NCI-H460 (cell line): ENCODE results near the gene NOG. TPM values are rescaled to one million over a fixed set of nuclear protein-coding genes. Genes with fewer than 3 reads are reported as not detected.

Source experiments
- DNase-seq: peaks from one replicate; pipeline ENCODE4 v3.0.0-alpha.2; 2016; ENCODE audit warnings: low read depth; ENCODE audit errors: extremely low read depth
- total RNA-seq: library from RNA; depleted of rRNA; stranded (reverse); fragments of >200 nt; shearing (Covaris generic); gene quantifications from 2 replicates; pipeline ENCODE4 v1.2.3, GENCODE V29; 2014

NOG gene
- total RNA-seq, 1 experiment from 2014 or later = 0.57 TPM

DNA sequence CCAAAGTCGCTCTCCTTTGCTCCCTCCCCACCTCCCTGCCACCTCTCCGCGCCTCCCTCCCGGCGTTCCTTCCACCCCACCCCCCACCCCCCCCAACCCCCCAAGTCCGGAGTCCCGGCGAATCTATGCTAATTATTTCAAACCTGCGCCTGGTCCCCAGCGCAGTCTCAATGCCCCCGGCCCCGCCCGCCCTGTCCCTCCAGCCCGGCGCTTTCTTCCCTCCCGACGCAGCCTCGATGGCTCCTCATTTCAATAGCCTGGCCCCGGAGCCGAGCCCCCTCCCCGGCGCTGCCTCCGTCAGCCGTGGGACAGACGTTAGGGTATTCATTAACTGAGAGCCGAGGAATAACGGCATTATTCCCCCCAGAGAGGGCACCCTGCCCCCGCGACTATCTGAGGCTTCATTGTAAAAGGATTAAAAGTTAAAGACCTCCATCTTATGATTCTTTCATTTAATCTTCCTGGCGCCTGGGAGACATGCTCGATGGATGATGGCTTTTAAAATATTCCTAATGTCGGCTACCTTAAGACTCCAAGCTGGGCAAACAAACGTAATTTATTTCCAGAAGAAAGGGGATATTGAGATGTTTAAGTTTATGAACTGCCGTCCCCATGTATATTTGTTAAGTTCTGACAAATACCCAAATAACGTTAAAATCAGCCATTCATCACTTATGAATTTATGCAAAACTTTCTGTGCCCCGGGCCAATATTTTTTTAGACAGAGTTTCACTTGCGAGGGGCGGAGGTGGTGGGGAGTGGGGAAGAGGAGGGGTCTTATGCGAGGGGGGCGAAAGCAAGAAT is 3.4 kb downstream of the NOG start:
- DNase-seq = no peak

DNA sequence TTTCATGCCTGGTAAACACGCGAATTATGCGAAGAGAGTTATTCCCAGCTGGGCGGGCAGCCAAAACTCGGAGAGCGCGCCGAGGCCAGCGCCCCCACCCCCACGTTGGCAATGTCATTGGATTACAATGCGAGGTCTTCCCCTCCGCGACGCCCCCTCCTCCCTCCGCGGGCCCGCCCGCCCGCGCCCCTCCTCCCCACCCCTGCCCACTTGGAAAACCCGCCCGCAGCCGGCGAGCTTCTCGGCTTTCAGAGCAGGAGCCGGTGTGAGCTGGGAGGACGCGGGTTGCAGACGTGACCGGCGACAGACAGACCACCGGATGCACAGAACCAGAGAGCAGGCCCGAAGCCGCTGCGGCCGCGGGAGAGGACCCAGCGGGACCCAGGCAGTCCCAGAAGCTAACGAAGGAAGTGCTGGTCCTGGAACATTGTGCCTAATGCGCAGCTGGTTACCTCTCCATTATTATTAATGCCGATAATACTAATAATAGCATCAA is 4.0 kb downstream of the NOG start:
- DNase-seq = no peak

DNA sequence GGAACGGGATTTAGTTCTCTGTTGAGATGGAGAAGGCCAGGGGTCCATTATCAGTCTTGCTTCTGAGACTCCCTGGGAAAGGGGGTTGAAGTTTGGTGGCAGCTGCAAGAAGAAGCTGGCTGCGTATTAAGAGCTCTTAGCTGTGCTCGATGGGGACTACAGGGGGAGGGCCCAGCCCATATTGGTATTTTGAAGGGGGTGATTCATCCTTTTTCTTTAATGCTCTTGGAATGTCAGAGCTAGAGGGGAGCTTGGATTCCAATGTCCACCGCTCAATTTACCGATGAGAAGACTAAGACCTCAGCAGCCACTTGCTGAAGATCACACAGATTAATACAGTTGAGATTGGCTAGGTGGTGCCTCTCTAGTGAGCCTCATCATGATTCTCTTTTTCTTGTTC is 5.0 kb downstream of the NOG start:
- DNase-seq = no peak

DNA sequence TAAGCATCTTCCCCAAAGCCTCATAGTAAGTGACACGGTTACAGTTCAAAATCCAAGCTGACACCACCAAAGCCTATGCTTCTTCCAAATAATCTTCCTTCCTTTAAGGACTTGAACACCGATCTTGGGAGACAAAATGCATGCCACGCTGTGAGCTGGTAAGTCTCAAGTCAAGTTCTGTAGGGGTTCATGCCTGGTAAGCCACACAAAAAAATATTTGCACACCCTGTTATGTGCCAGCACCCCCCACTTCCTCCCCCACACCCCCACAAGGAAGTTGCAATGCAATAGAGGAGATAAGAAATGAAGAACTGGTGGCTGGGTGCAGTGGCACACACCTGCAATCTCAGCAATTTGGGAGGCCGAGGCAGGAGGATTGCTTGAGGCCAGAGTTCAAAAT is 5.6 kb downstream of the NOG start:
- DNase-seq = no peak

DNA sequence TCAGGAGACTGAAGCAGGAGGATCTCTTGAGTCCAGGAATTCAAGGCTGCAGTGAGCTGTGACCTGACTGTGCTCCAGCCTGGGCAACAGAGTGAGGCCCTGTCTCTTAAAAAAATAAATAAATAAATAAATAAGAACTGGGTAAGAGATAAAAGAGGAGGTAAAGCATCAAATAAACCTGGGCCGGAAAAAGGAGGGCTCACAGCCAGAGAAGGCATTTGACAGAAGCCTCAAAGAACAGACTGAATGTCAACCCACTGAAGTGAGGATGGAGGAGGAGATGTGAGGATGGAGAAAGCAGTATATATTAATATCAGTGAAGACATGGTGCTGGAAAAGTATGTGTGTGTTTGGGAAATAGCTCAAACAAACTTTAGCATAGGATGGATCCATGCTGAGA is 6.1 kb downstream of the NOG start:
- DNase-seq = no peak

DNA sequence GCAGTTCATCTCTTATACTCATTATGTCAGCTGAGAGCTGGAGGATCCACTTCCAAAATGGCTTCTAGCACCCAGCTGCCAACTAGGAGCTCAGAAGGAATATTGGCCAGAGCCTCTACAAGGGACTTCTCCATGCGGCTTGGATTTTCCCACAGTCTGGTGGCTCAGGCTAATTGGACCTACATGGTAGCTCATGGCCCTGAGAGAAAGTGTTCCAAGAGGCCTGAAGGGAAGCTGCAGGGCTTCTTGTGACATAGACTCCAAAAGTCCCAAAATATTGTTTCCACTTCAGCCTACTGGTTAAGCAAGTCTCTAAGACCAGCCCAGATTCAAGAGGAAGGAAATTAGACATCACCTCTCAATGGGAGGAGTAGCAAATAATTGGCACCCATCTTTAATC is 6.8 kb downstream of the NOG start:
- no peak for DNase-seq

DNA sequence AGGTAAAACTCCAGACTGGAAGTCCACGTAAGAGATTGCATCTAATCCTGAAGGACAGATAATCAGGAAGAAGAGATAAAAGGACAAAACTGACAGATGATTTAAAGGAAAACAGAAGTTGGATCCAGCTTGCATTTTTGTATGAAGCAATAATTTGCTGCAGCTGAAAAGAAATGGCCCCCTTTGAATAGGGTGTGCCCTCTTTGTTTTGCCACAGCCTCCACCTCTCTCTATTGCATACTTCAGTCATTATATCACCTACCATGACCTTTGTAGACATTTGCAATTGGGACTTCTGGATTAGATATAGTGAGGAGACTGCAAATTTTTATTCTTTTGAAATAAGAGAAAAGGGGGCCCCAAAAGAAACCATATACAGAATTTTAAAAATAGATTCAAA is 8.1 kb downstream of the NOG start:
- DNase-seq = no peak

DNA sequence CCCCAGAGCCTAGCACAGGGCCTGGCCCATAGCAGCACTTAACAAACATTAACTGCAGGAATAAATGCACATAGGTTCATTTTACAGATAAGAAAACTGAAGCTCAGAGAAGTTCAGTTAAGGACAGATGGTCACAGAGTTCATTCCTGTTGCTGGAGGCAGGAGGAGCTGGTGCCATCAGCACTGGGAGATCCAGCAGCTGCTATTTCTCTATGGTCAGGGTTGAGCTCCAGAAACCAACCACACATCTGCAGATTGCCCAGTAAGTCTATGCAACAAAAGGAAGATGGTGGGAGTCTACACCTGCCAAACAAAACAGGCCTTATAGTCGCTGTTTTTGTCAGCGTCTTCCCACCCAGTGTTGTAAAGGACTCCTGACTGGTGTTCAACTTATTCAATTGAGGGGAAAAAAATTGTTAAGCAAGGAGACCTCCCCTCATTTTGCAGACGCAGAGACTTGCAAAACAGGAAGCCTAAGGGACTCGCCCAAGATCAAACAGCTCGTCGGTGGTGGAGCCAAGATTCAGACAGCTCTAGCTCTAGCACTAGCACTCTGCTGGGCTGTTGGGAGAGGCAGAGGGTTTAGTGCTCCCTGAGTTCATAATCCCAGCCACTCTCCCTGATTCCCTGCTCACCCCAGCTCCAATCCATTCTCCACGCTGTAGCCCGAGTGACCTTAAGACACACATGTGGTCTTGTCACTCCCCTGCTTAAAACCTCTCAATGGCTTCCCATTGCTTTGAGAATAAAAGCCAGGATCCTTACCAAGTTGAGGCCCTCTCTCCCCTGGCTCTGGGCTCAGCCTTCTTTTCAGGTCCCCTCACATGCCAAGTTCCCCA is 9.0 kb downstream of the NOG start:
- no peak for DNase-seq

DNA sequence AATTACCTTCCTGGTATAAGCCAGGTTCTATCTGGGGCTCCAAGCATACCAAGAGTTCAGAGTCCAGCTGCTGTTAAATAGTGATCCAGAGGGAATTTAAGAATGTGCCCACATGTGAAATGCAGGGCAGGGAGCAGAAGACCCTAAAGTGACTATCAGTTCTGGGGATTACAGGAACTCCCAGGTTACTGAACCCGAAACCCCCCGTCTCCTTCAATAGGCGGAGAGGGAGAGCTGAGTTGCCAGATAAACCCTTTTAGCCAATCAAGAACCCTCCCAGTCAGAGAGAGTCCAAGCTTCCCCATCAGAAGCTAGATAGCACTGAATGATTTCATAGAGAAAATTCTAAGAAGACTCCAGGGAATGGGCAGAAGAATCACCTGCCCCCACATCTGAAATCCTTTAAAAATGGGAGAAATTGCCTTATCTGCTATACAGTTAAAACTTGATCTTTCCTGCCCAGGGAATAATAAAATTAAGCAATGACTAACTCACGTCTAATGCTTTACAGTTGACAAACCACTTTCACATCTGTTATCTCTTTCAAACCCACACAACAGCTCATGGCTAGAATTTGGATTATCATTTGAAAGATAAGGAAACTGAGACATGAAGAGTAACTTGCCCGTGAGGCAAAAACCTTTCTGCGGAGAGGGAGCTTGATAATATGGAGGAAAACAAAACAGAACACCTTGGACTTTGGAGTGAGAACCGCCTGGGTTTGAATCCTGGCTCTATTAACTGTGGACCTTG is 10.2 kb downstream of the NOG start:
- DNase-seq = no peak

DNA sequence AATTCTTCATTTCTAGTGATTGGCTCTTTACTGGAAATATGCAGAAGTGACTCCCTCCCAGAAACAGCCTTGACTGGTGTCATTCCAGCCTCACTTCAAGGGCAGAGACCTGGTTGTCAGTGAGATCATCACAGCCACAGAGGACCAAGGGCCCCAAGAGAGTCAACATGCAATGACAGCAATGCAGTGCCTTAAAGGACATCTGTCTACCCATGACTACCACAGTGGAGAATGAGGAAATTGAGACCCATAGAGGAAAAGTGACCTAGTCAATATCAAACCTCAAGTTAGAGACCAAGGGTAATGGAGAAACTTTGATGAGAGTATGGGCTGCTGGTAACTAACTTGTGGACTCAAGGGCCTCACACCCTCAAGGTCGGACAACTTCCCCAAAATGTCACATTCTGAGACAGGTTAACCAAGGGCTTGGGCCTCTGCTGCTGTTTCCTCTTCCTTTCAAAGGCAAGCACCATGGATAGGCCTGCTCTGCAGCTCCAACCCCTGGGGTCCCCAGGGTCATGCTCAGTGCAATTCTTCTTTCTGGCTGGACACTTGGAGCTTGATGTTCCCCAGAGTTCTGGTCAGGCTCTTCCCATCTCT is 11.3 kb downstream of the NOG start:
- no peak for DNase-seq

DNA sequence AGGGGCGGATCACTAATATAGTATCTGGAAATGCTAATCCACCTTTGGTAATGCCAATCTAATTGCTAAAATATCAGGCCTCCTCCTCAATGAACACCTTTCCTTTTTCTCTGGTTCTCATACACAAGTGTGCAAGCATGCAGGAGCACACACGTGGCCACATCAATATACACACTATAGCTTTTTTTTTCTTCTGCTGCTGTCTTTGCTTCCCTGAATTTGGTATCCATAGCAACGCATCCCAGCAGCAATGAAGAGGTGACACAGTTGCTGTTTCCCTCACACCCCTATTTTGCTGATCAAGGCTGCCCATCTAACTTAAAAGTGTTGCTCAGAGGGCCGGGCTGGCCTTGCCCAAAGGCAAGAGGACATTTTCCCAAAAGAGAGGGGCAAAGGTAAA is 15.4 kb downstream of the NOG start:
- no peak for DNase-seq

DNA sequence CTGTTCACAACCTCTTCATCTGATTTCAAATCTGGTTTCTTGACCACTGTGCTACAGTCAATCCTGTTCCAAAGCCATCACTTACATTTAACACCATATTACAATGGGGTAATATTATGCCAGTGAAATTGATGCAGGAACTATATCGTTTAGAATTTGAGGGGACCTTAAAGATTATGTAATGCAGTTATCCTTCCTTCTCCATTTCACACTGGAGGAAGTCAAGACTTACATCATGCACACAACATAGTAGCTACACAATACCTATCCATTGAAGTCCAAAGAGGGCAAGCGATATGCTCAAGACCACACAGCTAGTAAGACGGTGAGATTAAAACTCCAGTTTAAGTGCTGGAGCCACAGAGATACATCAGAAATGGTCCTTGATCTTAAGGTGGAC is 16.8 kb downstream of the NOG start:
- DNase-seq = no peak

DNA sequence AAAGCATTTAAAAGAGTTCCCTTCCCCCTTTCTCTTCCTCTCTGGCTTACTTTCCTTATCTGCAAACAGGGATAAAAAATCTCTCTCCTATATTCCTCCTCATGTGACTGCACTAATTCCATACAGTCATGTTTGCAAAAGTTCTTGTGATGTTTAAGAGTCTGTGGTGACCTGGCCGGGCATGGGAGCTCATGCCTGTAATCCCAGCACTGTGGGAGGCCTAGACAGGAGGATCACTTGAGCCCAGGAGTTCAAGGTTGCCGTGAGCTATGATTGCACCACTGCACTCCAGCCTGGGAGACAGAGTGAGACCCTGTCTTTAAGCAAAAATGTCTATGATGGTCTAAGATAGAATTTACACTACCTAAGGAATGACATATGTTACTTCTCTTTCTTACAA is 19.6 kb downstream of the NOG start:
- no peak for DNase-seq

DNA sequence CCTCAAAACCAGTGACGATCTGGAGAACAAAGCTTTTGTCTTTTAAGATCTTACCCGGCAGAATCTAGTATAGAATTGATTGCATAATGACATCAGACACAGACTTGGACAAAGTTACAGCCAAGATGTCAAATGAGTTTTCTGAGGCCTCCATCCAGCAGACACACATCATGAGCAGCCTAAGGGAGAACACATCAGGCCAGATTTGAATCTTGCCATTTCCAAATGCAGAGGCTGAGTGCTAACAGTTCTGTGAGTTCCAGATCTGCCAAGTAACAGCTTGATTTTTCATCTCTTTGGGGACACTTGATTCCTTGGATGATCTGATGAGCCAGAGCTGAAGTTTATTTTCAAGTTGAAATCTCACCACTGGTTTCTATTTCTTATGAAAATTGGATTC is 21.0 kb downstream of the NOG start:
- no peak for DNase-seq

DNA sequence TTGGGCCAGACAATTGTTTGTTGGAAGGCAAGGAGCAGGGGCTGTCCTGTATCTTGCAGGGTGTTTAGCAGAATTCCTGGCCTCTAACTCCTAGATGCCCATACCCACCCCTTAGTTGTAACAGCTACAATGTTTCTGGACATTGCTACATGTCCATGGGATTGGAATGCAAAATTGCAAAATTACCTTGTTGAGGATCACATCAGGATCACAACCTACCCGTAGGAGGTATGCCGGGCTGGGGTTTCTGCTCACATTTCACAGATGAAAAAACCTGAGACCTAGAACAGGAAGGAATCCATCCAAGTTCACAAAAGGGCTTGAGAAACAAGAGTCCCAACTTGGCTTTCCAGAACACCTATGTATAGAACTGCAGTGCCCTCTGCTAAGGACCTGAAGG is 22.7 kb downstream of the NOG start:
- no peak for DNase-seq

DNA sequence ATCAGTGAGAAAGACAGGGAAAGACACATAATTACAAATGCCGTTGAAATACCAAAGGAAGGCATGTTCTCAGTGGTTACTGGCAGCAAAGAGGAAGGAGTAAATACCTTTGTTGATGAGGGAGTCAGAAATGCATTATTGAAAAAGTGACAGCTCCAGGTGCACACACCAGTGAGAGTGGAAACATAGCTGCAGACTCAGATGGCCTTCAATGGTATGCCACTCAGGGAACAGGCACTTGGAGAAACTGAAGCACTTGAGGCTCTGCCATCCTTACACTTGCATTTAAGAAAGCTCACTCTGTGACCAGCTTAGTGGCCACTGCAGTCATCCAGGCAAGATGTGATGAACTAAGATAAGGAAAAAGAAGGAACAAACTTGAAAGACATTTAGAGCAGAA is 29.9 kb downstream of the NOG start:
- no peak for DNase-seq

DNA sequence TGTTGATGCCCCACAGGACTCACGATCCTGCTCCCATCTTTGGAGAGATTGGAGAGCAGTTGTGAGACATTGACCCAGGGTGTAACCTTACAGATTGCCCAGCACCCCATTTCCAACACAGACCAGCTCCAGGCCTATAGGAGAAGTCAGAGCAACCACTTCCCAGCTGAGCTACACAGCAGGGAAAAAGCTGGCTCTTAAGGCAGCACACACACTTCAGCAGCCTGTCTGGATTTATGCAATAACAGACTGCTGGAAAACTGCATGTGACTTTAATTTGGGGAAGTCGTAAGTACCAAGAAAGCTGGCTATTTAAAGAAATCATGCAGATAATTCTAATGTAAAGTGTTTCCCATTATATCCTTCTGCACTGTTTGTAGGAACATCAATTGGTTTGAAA is 30.8 kb downstream of the NOG start:
- no peak for DNase-seq

DNA sequence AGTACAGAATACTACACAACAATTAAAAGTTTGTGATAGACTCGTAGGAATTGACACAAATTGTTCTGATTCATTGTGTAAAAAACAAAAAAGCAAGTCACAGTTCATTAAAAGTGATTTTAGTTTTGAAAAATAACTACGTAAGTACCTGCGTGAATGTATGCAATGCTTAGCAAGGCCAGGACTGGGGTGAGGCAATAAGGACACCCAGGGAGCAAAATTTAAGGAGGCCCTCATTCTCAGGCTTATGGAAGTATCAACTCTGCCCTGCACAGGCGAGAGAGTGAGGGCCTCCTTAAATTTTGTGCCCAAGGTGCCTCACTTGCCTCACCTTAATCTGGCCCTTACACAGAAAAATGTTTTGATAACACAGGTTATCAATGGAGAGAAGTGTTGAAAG is 31.4 kb downstream of the NOG start:
- no peak for DNase-seq

DNA sequence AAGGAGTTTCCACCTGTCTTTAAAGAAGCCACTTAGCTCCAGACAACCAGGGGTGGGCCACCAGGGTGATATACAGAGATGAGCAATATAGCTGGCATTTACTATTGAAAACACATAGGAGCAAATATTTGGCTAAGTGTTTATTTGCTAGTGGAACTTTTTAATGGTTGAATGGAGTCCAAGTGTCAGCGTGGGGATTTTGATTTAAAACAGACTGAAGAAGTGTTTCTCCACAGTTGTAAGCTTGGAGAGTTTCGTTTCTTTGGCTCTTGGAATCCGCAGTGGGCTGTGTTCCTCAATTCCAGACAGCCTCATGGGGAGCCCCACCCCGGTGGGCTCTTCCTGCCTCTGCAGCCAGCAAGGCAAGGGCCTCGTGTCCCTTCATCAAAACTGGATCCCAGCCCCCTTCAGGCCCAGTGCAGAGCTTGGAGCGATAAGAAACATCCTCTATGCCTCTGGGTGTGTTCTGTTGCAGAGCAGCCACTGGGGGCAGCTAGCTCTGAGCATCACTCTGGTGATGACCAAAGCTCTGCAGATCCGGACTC is 36.1 kb downstream of the NOG start:
- no peak for DNase-seq

DNA sequence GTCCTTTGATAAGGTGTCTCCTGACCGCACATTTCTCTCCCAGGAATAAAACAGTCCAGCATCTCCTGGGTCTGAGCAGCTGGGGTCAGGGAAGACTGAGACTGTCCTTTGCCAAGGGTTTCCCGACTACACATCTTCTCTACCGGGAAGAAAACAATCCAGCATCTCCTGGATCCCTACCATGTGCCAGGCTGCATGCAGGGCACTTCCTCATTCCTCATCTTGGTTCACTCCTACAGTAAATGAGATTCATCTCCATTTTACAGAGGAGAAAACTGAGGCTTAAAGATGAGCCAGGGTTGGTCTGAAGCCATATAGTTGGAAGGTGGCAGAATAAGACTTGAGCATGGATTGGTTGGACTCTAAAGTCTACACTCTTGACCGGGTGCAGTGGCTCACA is 36.7 kb downstream of the NOG start:
- no peak for DNase-seq

DNA sequence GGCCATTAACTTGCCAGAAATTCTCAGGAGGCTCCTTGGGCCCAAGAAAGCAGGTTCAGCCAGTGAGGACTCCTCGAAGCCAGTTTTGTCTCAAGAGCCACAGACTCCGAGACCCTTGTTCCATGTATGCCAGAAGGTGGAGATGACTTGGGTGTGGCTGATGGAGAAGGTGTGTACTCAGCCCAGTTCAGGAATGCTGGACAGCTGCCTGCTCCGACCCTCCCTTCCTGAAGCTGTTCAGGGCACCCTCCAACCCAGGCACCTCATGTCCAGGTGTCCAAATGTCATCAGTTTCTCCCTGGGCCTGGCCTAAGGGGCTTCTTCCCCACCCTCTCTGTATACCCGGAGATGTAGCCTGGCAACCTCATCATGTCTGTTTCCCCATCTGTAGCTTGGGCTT is 40.2 kb downstream of the NOG start:
- no peak for DNase-seq
